ENCODE results near the gene HYAL4.

Gene HYAL4

GRCh38 chr7:123905714-123906113, 60.7 kb downstream of the HYAL4 start:
- DNase-seq (ENCODE audit: low read depth): no peak
- no peak overlapping the region for H3K4me3 ChIP-seq (ENCODE audit: low read depth, low read length)
- TF ChIP-seq CTCF (conservative IDR thresholded peaks at IDR 0.05; ENCODE audit: low read depth, low read length): no peak

GRCh38 chr7:123916240-123916724, 71.3 kb downstream of the HYAL4 start:
- TF ChIP-seq CTCF (conservative IDR thresholded peaks at IDR 0.05; ENCODE audit: low read depth, low read length): peak; percentile 53
- H3K4me3 ChIP-seq (ENCODE audit: low read depth, low read length): no peak overlapping the region
- DNase-seq (ENCODE audit: low read depth): peak; percentile 52

GRCh38 chr7:123917878-123918277, 72.9 kb downstream of the HYAL4 start:
- no peak overlapping the region for H3K4me3 ChIP-seq (ENCODE audit: low read depth, low read length)
- TF ChIP-seq CTCF (conservative IDR thresholded peaks at IDR 0.05; ENCODE audit: low read depth, low read length): no peak
- no peak for DNase-seq (ENCODE audit: low read depth)

GRCh38 chr7:123918309-123918708, 73.3 kb downstream of the HYAL4 start:
- no peak for TF ChIP-seq CTCF (conservative IDR thresholded peaks at IDR 0.05; ENCODE audit: low read depth, low read length)
- no peak for DNase-seq (ENCODE audit: low read depth)
- H3K4me3 ChIP-seq (ENCODE audit: low read depth, low read length): no peak overlapping the region

GRCh38 chr7:123923599-123923998, 78.6 kb downstream of the HYAL4 start:
- no peak overlapping the region for H3K4me3 ChIP-seq (ENCODE audit: low read depth, low read length)
- no peak for TF ChIP-seq CTCF (conservative IDR thresholded peaks at IDR 0.05; ENCODE audit: low read depth, low read length)
- no peak for DNase-seq (ENCODE audit: low read depth)

DNA sequence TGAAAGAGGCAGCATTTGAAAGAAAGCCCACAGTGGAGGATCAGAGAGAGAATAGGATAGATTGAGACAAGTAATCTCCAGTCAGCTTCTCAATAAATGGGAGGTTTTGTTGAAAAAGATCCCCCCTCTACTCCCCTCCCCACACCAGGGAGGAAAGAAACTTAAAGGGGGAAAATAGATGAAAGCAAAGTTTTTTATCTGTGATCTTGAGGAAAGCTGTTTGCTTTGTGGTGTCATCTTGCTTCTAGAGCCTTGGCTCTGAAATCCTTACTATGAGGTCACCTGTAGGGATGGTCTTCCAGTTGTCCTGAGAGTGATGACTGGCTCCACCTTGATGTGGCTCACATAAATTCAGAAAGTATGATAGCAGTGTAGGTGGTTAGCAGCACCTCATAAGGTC, 80.0 kb downstream of the HYAL4 start, which contains the start of gene SPAM1:
Gene SPAM1 (plus strand): TSS at position 301 of the 400 bp plus-strand sequence. CDS start 28,330 bp downstream, outside the sequence.
- no peak within 1 kb of the TSS for H3K4me3 ChIP-seq (ENCODE audit: low read depth, low read length)
- TF ChIP-seq CTCF (conservative IDR thresholded peaks at IDR 0.05; ENCODE audit: low read depth, low read length): no peak
- DNase-seq (ENCODE audit: low read depth): no peak

Measured in choroid plexus epithelial cell (primary cell).